IMR-90 (cell line): ENCODE results near the gene HMCN1. TPM values are rescaled to one million over a fixed set of nuclear protein-coding genes. Genes with fewer than 3 reads are reported as not detected.
A peak's percentile ranks its signal among the peaks of the same experiment; 100 is the strongest.

Source experiments
- ATAC-seq: fragments of 200-7000 bp; cut with Tn5 transposase; 2 replicates; pipeline ENCODE4 v1.9.1; 2020; ENCODE audit warnings: low read depth, mild to moderate bottlenecking, moderate library complexity
- BruUV-seq: library from RNA; stranded (reverse); fragments of 400-500 nt; replicated peaks from 2 replicates; lab custom pipeline; 2021; lab: Mats Ljungman, UMichigan
- CTCF ChIA-PET: fragments of 300-600 bp; formaldehyde crosslinking; extraction: SDS; loops from one replicate; lab custom pipeline; 2021; ENCODE audit warnings: antibody characterized with exemption; lab: Yijun Ruan, JAX
- POLR2A ChIA-PET: fragments of 300-600 bp; sonication (Branson Sonifier 250); formaldehyde crosslinking; loops from one replicate; lab custom pipeline; 2022; ENCODE audit warnings: antibody characterized with exemption; ENCODE audit not compliant: unreplicated experiment; lab: Charles Lee
- DNase-seq: peaks from one replicate; pipeline ENCODE4 v3.0.0; 2013
- H2AFZ ChIP-seq: replicated peaks from 2 replicates; pipeline ENCODE3; 2013; ENCODE audit warnings: low read length, mild to moderate bottlenecking; ENCODE audit not compliant: poor library complexity
- H2AK5ac ChIP-seq: 2 replicates; pipeline ENCODE4 v1.6.1; 2013; ENCODE audit warnings: low read depth, low read length, inconsistent platforms
- H2AK9ac ChIP-seq: replicated peaks from 2 replicates; pipeline ENCODE3; 2013; ENCODE audit warnings: mild to moderate bottlenecking, low read depth, low read length, moderate library complexity; ENCODE audit not compliant: poor library complexity
- H2BK120ac ChIP-seq: 2 replicates; pipeline ENCODE4 v1.6.1; 2013; ENCODE audit warnings: low read depth, low read length, inconsistent platforms
- H2BK15ac ChIP-seq: 3 replicates; pipeline ENCODE4 v1.6.1; 2013; ENCODE audit warnings: low read depth, low read length, inconsistent platforms
- H2BK20ac ChIP-seq: 2 replicates; pipeline ENCODE4 v1.6.1; 2013; ENCODE audit warnings: low read depth, mild to moderate bottlenecking, inconsistent platforms, low read length, moderate library complexity
- H2BK5ac ChIP-seq: 2 replicates; pipeline ENCODE4 v1.6.1; 2013; ENCODE audit warnings: mild to moderate bottlenecking, low read depth, low read length, inconsistent platforms; ENCODE audit not compliant: poor library complexity, severe bottlenecking
- H3K14ac ChIP-seq: replicated peaks from 2 replicates; pipeline ENCODE4 v1.6.1; 2013; ENCODE audit warnings: low read depth, low read length, inconsistent platforms
- H3K18ac ChIP-seq: 2 replicates; pipeline ENCODE4 v1.6.1; 2013; ENCODE audit warnings: low read depth, low read length, control low read depth
- H3K23ac ChIP-seq: 2 replicates; pipeline ENCODE4 v1.6.1; 2013; ENCODE audit warnings: low read depth, low read length, inconsistent platforms
- H3K27ac ChIP-seq: 2 replicates; pipeline ENCODE4 v1.5.1; 2013; ENCODE audit warnings: mild to moderate bottlenecking, control low read depth, low read length; ENCODE audit not compliant: insufficient read depth
- H3K27me3 ChIP-seq: 2 replicates; pipeline ENCODE4 v1.6.1; 2013; ENCODE audit warnings: low read length; ENCODE audit not compliant: control insufficient read depth, insufficient read depth
- H3K36me3 ChIP-seq: 2 replicates; pipeline ENCODE4 v1.6.1; 2013; ENCODE audit warnings: low read length, mixed read lengths; ENCODE audit not compliant: control insufficient read depth, insufficient read depth
- H3K4ac ChIP-seq: 2 replicates; pipeline ENCODE4 v1.6.1; 2013; ENCODE audit warnings: low read depth, low read length, inconsistent platforms
- H3K4me1 ChIP-seq: 2 replicates; pipeline ENCODE4 v1.6.1; 2013; ENCODE audit warnings: low read length, mixed read lengths; ENCODE audit not compliant: control insufficient read depth, insufficient read depth
- H3K4me2 ChIP-seq: 2 replicates; pipeline ENCODE4 v1.6.1; 2013; ENCODE audit warnings: low read depth, mild to moderate bottlenecking, control low read depth, low read length, moderate library complexity
- H3K4me3 ChIP-seq: 2 replicates; pipeline ENCODE4 v1.5.1; 2013; ENCODE audit warnings: low read depth, mild to moderate bottlenecking, control low read depth, low read length, moderate library complexity; ENCODE audit not compliant: insufficient read depth
- H3K56ac ChIP-seq: 2 replicates; pipeline ENCODE4 v1.6.1; 2013; ENCODE audit warnings: low read length, inconsistent platforms; ENCODE audit not compliant: insufficient read depth; ENCODE audit errors: extremely low read depth
- H3K79me1 ChIP-seq, 2 experiments: 2 replicates each; pipeline ENCODE4 v1.6.1; 2013; ENCODE audit warnings: low read length in 2 of 2, inconsistent platforms in 1 of 2, low read depth in 1 of 2
- H3K9ac ChIP-seq: 2 replicates; pipeline ENCODE4 v1.6.1; 2013; ENCODE audit warnings: low read depth, low read length, control low read depth
- H3K9me1 ChIP-seq: 2 replicates; pipeline ENCODE4 v1.6.1; 2013; ENCODE audit warnings: low read length, inconsistent platforms; ENCODE audit not compliant: insufficient read depth
- H3K9me3 ChIP-seq: 2 replicates; pipeline ENCODE4 v1.6.1; 2013; ENCODE audit warnings: low read length; ENCODE audit not compliant: control insufficient read depth, insufficient read depth
- H4K20me1 ChIP-seq: 2 replicates; pipeline ENCODE4 v1.6.1; 2013; ENCODE audit warnings: low read length, inconsistent platforms; ENCODE audit not compliant: insufficient read depth
- H4K5ac ChIP-seq: 2 replicates; pipeline ENCODE4 v1.6.1; 2013; ENCODE audit warnings: mild to moderate bottlenecking, low read depth, low read length, control low read depth
- H4K8ac ChIP-seq, 2 experiments: 2 replicates each; pipeline ENCODE4 v1.6.1; 2013; ENCODE audit warnings: low read depth in 2 of 2, low read length in 2 of 2, control low read depth in 1 of 2, inconsistent platforms in 1 of 2
- H4K91ac ChIP-seq: 2 replicates; pipeline ENCODE4 v1.6.1; 2013; ENCODE audit warnings: low read depth, low read length, inconsistent platforms; ENCODE audit not compliant: insufficient read depth
- CEBPB ChIP-seq: IDR thresholded peaks from 2 replicates; pipeline ENCODE4 v1.6.1; 2012; ENCODE audit warnings: low read depth, low read length, improper control_type of control experiment
- CHD1 ChIP-seq: IDR thresholded peaks from 2 replicates; pipeline ENCODE4 v1.6.1; 2012; ENCODE audit warnings: low read depth, low read length, improper control_type of control experiment
- CTCF ChIP-seq: conservative IDR thresholded peaks from 2 replicates; pipeline ENCODE4 v1.5.1; 2012; ENCODE audit warnings: mild to moderate bottlenecking, low read depth, low read length, improper control_type of control experiment
- ELK1 ChIP-seq: fragments of 150-350 bp; IDR thresholded peaks from 2 replicates; pipeline ENCODE4 v1.6.1; 2016; ENCODE audit warnings: low read depth, mild to moderate bottlenecking, low read length, moderate library complexity, borderline replicate concordance
- MAFK ChIP-seq: IDR thresholded peaks from 2 replicates; pipeline ENCODE4 v1.6.1; 2012; ENCODE audit warnings: low read depth, low read length, improper control_type of control experiment
- MAZ ChIP-seq: IDR thresholded peaks from 2 replicates; pipeline ENCODE4 v1.6.1; 2012; ENCODE audit warnings: low read depth, mild to moderate bottlenecking, low read length, improper control_type of control experiment, moderate library complexity, borderline replicate concordance
- POLR2A ChIP-seq: IDR thresholded peaks from 2 replicates; pipeline ENCODE4 v1.6.1; 2012; ENCODE audit warnings: mild to moderate bottlenecking, low read depth, low read length
- RCOR1 ChIP-seq: IDR thresholded peaks from 2 replicates; pipeline ENCODE4 v1.6.1; 2012; ENCODE audit warnings: mild to moderate bottlenecking, low read length, improper control_type of control experiment; ENCODE audit not compliant: insufficient replicate concordance
- RFX5 ChIP-seq: IDR thresholded peaks from 2 replicates; pipeline ENCODE4 v1.8.0; 2012; ENCODE audit warnings: low read depth, mild to moderate bottlenecking, low read length, moderate library complexity
- WGBS, 2 experiments: methylation state at CpG; one replicate each; pipeline versions ENCODE4 v1.1.5 to v1.1.7; 2013; ENCODE audit warnings: missing lambda C conversion rate in 2 of 2; ENCODE audit not compliant: insufficient read length in 1 of 2; ENCODE audit errors: extremely low coverage in 2 of 2; 5-methylcytosine and 5-hydroxymethylcytosine counted together
- dilution Hi-C: fragments of 300-500 bp; cut with HindIII; formaldehyde crosslinking; loops from one replicate; pipeline ENCODE4 v1.14.3; 2018; ENCODE audit warnings: low sequenced_read_pairs; ENCODE audit not compliant: unreplicated experiment
- in situ Hi-C: fragments of 300-500 bp; cut with MboI; formaldehyde crosslinking; loops from 3 replicates; pipeline ENCODE4 v1.14.3; 2019; ENCODE audit warnings: low sequenced_read_pairs, inconsistent platforms, mixed read lengths
- intact Hi-C: fragments of 100-400 bp; cut with micrococcal nuclease; formaldehyde crosslinking; loops from 2 replicates; pipeline ENCODE4 v1.10.0; 2022
- polyA plus RNA-seq, 3 experiments: library from polyadenylated mRNA; depleted of rRNA; stranded (reverse); fragments of >200 nt; gene quantifications; 2 replicates each; pipeline ENCODE4 v1.2.3, GENCODE V29; 2012; ENCODE audit warnings: low replicate concordance in 1 of 3
- total RNA-seq: library from RNA; depleted of rRNA; stranded (reverse); fragments of >200 nt; gene quantifications from 2 replicates; pipeline ENCODE4 v1.2.3, GENCODE V29; 2012

HMCN1 gene
- total and polyA plus RNA-seq, 2 of the 4 experiments (the other 2 are of a cell fraction), result 6.1 to 11.7 TPM

- no peak for TF ChIP-seq CEBPB
Measured at GRCh38 chr1:185739967-185740366, 5.8 kb downstream of the HMCN1 start (continued).

GRCh38 chr1:185741551-185741950 lies 7.4 kb downstream of the HMCN1 start:
- Histone ChIP-seq H4K91ac (no peak overlapping the region), H3K9ac (no peak overlapping the region), H2BK15ac (no peak overlapping the region), H3K9me1 (no peaks in the 10 kb centered on the region), H3K23ac (no peak overlapping the region), H2AFZ (no peak overlapping the region), H2AK5ac (no peak overlapping the region), H2BK120ac (no peak overlapping the region), H3K27ac (no peak overlapping the region), H3K56ac (no peak overlapping the region), H3K4me2 (no peak overlapping the region), H3K79me1 (no peaks in the 10 kb centered on the region), H3K18ac (no peak overlapping the region), H2AK9ac (no peak overlapping the region), H3K4me3 (no peak overlapping the region), H3K4me1 (no peaks in the 10 kb centered on the region), H3K36me3 (no peaks in the 10 kb centered on the region), H4K8ac (no peak overlapping the region), H2BK20ac (no peak overlapping the region), H3K14ac (no peak overlapping the region), H2BK5ac (no peak overlapping the region), H3K27me3 (no peaks in the 10 kb centered on the region), H4K5ac (no peak overlapping the region), H3K4ac (no peak overlapping the region), H3K9me3 (peaks cover 5% of the 10 kb centered on the region), H4K20me1 (no peaks in the 10 kb centered on the region)
- in situ Hi-C loops (no loop called here), dilution Hi-C loops (no loop called here), intact Hi-C loops (no loop called here)
- no peak for TF ChIP-seq CTCF
- no peak for TF ChIP-seq ELK1
- no peak for TF ChIP-seq MAZ
- TF ChIP-seq RFX5, result no peak
- TF ChIP-seq MAFK, result no peak
- no peak for TF ChIP-seq RCOR1
- no peak for TF ChIP-seq CHD1
- TF ChIP-seq POLR2A, result no peak
- no TSS peak for BruUV-seq
- DNase-seq (peak; percentile 28), ATAC-seq (no peak)
- CTCF ChIA-PET, result no interaction called here
- WGBS, 2 experiments, result 44% methylated on average over 2 of the region's 3 CpGs; no CpG with 5 or more reads in 1 of the 2 experiments
- POLR2A ChIA-PET, result no interaction called here
